SK-N-SH (cell line): ENCODE data around the gene THAP7. TPM values are rescaled to one million over a fixed set of nuclear protein-coding genes. Genes with fewer than 3 reads are reported as not detected.

Experiments
- CTCF ChIA-PET: fragments of 300-600, 350-600 bp; formaldehyde crosslinking; extraction: SDS; loops from one replicate; lab custom pipeline; 2021; lab: Yijun Ruan, JAX
- POLR2A ChIA-PET: fragments of 350-600 bp; sonication (Branson Sonifier 250); formaldehyde crosslinking; extraction: SDS; loops from one replicate; lab custom pipeline; 2020; ENCODE audit warnings: antibody characterized with exemption, inconsistent platforms; lab: Yijun Ruan, JAX
- DNase-seq: peaks from one replicate; pipeline ENCODE4 v3.0.0; 2012
- H2AFZ ChIP-seq: fragments of 200-600 bp; sonication (generic); 2 replicates; pipeline ENCODE4 v1.8.1; 2016; ENCODE audit warnings: antibody characterized with exemption, mild to moderate bottlenecking, low read depth
- H3F3A ChIP-seq: fragments of 200-600 bp; sonication (generic); replicated peaks from 2 replicates; pipeline ENCODE3; 2016; ENCODE audit warnings: antibody characterized with exemption, mild to moderate bottlenecking; ENCODE audit not compliant: insufficient read depth
- H3K27ac ChIP-seq, 2 experiments: fragments of 200-500 bp in 1 of 2; fragments of 200-600 bp in 1 of 2; sonication (Bioruptor generic) in 1 of 2; sonication (generic), shearing (Covaris generic) in 1 of 2; 2 replicates each; pipeline versions ENCODE4 v1.5.1 to v1.6.1; 2014 to 2016; ENCODE audit warnings: low read depth in 2 of 2, inconsistent platforms in 1 of 2, low read length in 1 of 2, mild to moderate bottlenecking in 1 of 2, mixed read lengths in 1 of 2
- H3K27me3 ChIP-seq: fragments of 200-600 bp; sonication (generic), shearing (Covaris generic); 2 replicates; pipeline ENCODE4 v1.6.1; 2016; ENCODE audit warnings: mixed run types; ENCODE audit not compliant: insufficient read depth
- H3K36me3 ChIP-seq, 2 experiments: fragments of 200-500 bp in 1 of 2; fragments of 200-600 bp in 1 of 2; sonication (Bioruptor generic) in 1 of 2; sonication (generic) in 1 of 2; replicated peaks in 1 of 2; 2 replicates each; pipeline versions ENCODE3 to v1.5.1; 2014 to 2016; ENCODE audit warnings: low read length in 1 of 2, mild to moderate bottlenecking in 1 of 2; ENCODE audit not compliant: insufficient read depth in 2 of 2, control insufficient read depth in 1 of 2
- H3K4me1 ChIP-seq, 2 experiments: fragments of 200-500 bp in 1 of 2; fragments of 200-600 bp in 1 of 2; sonication (Bioruptor generic) in 1 of 2; sonication (generic), shearing (Covaris generic) in 1 of 2; 2 replicates each; pipeline versions ENCODE4 v1.5.1 to v1.6.1; 2014 to 2016; ENCODE audit warnings: low read depth in 1 of 2, low read length in 1 of 2, mixed run types in 1 of 2; ENCODE audit not compliant: insufficient read depth in 2 of 2, control insufficient read depth in 1 of 2
- H3K4me2 ChIP-seq: fragments of 200-600 bp; sonication (generic), shearing (Covaris generic); 2 replicates; pipeline ENCODE4 v1.6.1; 2017; ENCODE audit warnings: mixed run types
- H3K4me3 ChIP-seq, 2 experiments: fragments of 200-500 bp in 1 of 2; fragments of 200-600 bp in 1 of 2; sonication (Bioruptor generic) in 1 of 2; sonication (generic), shearing (Covaris generic) in 1 of 2; 2 replicates each; pipeline versions ENCODE4 v1.5.1 to v1.8.1; 2014 to 2016; ENCODE audit warnings: low read depth in 2 of 2, inconsistent platforms in 1 of 2, low read length in 1 of 2, mild to moderate bottlenecking in 1 of 2, mixed read lengths in 1 of 2, moderate library complexity in 1 of 2
- H3K79me2 ChIP-seq: fragments of 200-600 bp; sonication (generic); 2 replicates; pipeline ENCODE4 v1.8.1; 2017; ENCODE audit warnings: mild to moderate bottlenecking; ENCODE audit not compliant: insufficient read depth
- H3K9ac ChIP-seq: fragments of 200-600 bp; sonication (generic); 2 replicates; pipeline ENCODE4 v1.6.1; 2017; ENCODE audit warnings: mixed run types
- H3K9me2 ChIP-seq: fragments of 200-600 bp; sonication (generic); 2 replicates; pipeline ENCODE4 v1.6.1; 2017; ENCODE audit warnings: mixed run types
- H3K9me3 ChIP-seq: fragments of 200-600 bp; sonication (generic); 2 replicates; pipeline ENCODE4 v1.6.1; 2017; ENCODE audit warnings: mixed run types, mild to moderate bottlenecking, moderate library complexity
- H4K20me1 ChIP-seq: fragments of 200-600 bp; sonication (generic); 2 replicates; pipeline ENCODE4 v1.6.1; 2017; ENCODE audit warnings: mild to moderate bottlenecking, mixed run types; ENCODE audit not compliant: insufficient read depth
- CHD2 ChIP-seq: fragments of 150-350 bp; IDR thresholded peaks from 2 replicates; pipeline ENCODE4 v1.6.1; 2018; ENCODE audit warnings: low read length; ENCODE audit not compliant: partially characterized antibody
- EZH2phosphoT487 ChIP-seq: fragments of 200-600 bp; sonication (generic); IDR thresholded peaks from 2 replicates; pipeline ENCODE4 v1.6.1; 2017; ENCODE audit warnings: low read depth, mixed run types, mild to moderate bottlenecking, antibody characterized with exemption, moderate library complexity, borderline replicate concordance
- FOSL2 ChIP-seq: IDR thresholded peaks from 2 replicates; pipeline ENCODE4 v1.4.0; 2012; ENCODE audit warnings: low read depth, mild to moderate bottlenecking, moderate library complexity, borderline replicate concordance
- GABPA ChIP-seq: IDR thresholded peaks from 2 replicates; pipeline ENCODE4 v1.4.0; 2012; ENCODE audit warnings: low read depth, mild to moderate bottlenecking
- JUND ChIP-seq: IDR thresholded peaks from 2 replicates; pipeline ENCODE4 v1.4.0; 2012
- MEF2A ChIP-seq: IDR thresholded peaks from 2 replicates; pipeline ENCODE4 v1.4.0; 2012; ENCODE audit warnings: low read depth, borderline replicate concordance
- NFIC ChIP-seq: IDR thresholded peaks from 2 replicates; pipeline ENCODE4 v1.4.0; 2012; ENCODE audit warnings: borderline replicate concordance
- RAD21 ChIP-seq: IDR thresholded peaks from 2 replicates; pipeline ENCODE4 v1.6.1; 2012; ENCODE audit warnings: mild to moderate bottlenecking, low read length
- RFX5 ChIP-seq: IDR thresholded peaks from 2 replicates; pipeline ENCODE4 v1.6.1; 2012; ENCODE audit warnings: mild to moderate bottlenecking, improper control_type of control experiment, low read length
- SIN3A ChIP-seq: IDR thresholded peaks from 2 replicates; pipeline ENCODE4 v1.6.1; 2012; ENCODE audit warnings: low read depth, mild to moderate bottlenecking, low read length, moderate library complexity, borderline replicate concordance
- SMC3 ChIP-seq: IDR thresholded peaks from 2 replicates; pipeline ENCODE4 v1.6.1; 2012; ENCODE audit warnings: low read depth, low read length, improper control_type of control experiment
- TAF1 ChIP-seq: IDR thresholded peaks from 2 replicates; pipeline ENCODE4 v1.6.1; 2012; ENCODE audit warnings: low read depth, mild to moderate bottlenecking, low read length, moderate library complexity, borderline replicate concordance
- TCF12 ChIP-seq: IDR thresholded peaks from 2 replicates; pipeline ENCODE4 v1.4.0; 2012
- YY1 ChIP-seq: IDR thresholded peaks from 2 replicates; pipeline ENCODE4 v1.4.0; 2012; ENCODE audit warnings: low read depth, mild to moderate bottlenecking
- WGBS: methylation state at CpG from one replicate; pipeline ENCODE4 v1.1.6; 2017; ENCODE audit warnings: low lambda C conversion rate; 5-methylcytosine and 5-hydroxymethylcytosine counted together
- polyA plus RNA-seq, 3 experiments: library from polyadenylated mRNA; depleted of rRNA; stranded (reverse); fragments of >200 nt; gene quantifications; 2 replicates each; pipeline ENCODE4 v1.2.3, GENCODE V29; 2012
- TF ChIP-seq, protein P1 (sequence below): IDR thresholded peaks from 2 replicates; pipeline ENCODE4 v1.4.0; 2012; ENCODE audit warnings: low read depth
- TF ChIP-seq, protein P2 (sequence below): IDR thresholded peaks from 2 replicates; pipeline ENCODE4 v1.4.0; 2012; ENCODE audit warnings: low read depth, borderline replicate concordance
- TF ChIP-seq, protein P3 (sequence below): fragments of 150-350 bp; IDR thresholded peaks from 2 replicates; pipeline ENCODE4 v1.6.1; 2016; ENCODE audit warnings: mild to moderate bottlenecking, low read depth, low read length
- TF ChIP-seq, protein P4 (sequence below): IDR thresholded peaks from 2 replicates; pipeline ENCODE4; 2012
- TF ChIP-seq, protein P5 (sequence below): IDR thresholded peaks from 2 replicates; pipeline ENCODE4 v1.6.1; 2012; ENCODE audit warnings: mild to moderate bottlenecking, low read depth, low read length, moderate library complexity

THAP7 gene
- polyA plus RNA-seq, 1 of the 3 experiments (the other 2 are of a cell fraction) = 32.0 TPM

DNA sequence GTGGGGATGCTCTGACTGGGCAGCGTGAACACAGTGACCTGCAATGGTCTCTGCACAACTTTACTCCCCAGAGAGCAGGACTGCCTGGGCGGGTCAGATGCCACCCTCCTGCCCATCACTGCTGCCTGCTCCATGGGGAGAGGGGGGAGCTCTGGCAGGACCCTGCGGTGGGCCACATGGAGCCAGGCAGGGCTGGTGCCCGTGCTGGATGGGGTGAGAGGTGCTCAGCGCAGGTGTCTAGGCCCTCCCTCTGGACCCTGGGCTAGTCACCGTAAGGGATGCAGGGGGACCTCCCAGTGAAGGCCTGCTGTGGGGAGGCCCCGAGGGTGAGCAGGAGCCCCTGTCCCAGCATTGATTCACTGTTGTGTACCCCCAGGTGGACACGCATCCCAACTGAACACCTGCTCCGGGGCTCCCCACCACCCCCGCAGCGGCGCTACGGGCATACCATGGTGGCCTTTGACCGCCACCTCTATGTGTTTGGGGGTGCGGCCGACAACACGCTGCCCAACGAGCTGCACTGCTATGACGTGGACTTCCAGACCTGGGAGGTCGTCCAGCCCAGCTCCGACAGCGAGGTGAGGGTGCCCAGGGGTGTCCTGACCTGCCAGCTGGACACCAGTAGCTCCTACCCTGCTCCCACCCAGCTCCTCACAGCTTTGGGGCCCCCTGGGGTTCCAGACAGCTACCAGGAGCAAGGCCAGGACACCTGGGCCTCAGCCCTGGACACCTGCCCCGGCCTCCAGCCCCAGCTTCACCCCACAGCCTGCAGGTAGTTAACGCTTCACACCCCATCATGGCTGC is 10.5 kb downstream of the THAP7 start:
- Histone ChIP-seq H4K20me1 (no peaks in the 10 kb centered on the region), H3K79me2 (no peaks in the 10 kb centered on the region), H3K27ac (no peak overlapping the region), H3F3A (no peaks in the 10 kb centered on the region), H3K4me2 (no peak overlapping the region), H3K36me3 (peaks cover 11 to 60% of the 10 kb centered on the region in 2 experiments), H2AFZ (no peak overlapping the region), H3K9ac (no peak overlapping the region), H3K9me2 (no peaks in the 10 kb centered on the region), H3K9me3 (no peaks in the 10 kb centered on the region), H3K4me3 (no peak overlapping the region), H3K27me3 (no peaks in the 10 kb centered on the region), H3K4me1 (no peaks in the 10 kb centered on the region)
- DNase-seq = no peak
- ChIA-PET POLR2A (interaction anchor here (1.1 to 2.6 kb wide), 2 partner anchors 8 to 105 kb away, joined by 3 to 18 read pairs; no protein-coding TSS in a partner anchor), CTCF (interaction anchor here (0.6 to 1.3 kb wide), 2 partner anchors 9 to 110 kb away, joined by 3 to 7 read pairs; partner anchors contain the start of gene LZTR1)
- WGBS = 96% methylated on average over 12 of the region's 24 CpGs
- TF ChIP-seq, protein P1, sequence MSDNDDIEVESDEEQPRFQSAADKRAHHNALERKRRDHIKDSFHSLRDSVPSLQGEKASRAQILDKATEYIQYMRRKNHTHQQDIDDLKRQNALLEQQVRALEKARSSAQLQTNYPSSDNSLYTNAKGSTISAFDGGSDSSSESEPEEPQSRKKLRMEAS = no peak
- TF ChIP-seq TCF12 (no peak), CHD2 (no peak), RFX5 (no peak), SMC3 (no peak), FOSL2 (no peak), EZH2phosphoT487 (no peak), NFIC (no peak), RAD21 (no peak), JUND (no peak), MEF2A (no peak), SIN3A (no peak), GABPA (no peak), TAF1 (no peak), YY1 (no peak)
- TF ChIP-seq, protein P2, sequence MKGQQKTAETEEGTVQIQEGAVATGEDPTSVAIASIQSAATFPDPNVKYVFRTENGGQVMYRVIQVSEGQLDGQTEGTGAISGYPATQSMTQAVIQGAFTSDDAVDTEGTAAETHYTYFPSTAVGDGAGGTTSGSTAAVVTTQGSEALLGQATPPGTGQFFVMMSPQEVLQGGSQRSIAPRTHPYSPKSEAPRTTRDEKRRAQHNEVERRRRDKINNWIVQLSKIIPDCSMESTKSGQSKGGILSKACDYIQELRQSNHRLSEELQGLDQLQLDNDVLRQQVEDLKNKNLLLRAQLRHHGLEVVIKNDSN = no peak
- TF ChIP-seq, protein P3, sequence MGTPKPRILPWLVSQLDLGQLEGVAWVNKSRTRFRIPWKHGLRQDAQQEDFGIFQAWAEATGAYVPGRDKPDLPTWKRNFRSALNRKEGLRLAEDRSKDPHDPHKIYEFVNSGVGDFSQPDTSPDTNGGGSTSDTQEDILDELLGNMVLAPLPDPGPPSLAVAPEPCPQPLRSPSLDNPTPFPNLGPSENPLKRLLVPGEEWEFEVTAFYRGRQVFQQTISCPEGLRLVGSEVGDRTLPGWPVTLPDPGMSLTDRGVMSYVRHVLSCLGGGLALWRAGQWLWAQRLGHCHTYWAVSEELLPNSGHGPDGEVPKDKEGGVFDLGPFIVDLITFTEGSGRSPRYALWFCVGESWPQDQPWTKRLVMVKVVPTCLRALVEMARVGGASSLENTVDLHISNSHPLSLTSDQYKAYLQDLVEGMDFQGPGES = no peak
- TF ChIP-seq, protein P4, sequence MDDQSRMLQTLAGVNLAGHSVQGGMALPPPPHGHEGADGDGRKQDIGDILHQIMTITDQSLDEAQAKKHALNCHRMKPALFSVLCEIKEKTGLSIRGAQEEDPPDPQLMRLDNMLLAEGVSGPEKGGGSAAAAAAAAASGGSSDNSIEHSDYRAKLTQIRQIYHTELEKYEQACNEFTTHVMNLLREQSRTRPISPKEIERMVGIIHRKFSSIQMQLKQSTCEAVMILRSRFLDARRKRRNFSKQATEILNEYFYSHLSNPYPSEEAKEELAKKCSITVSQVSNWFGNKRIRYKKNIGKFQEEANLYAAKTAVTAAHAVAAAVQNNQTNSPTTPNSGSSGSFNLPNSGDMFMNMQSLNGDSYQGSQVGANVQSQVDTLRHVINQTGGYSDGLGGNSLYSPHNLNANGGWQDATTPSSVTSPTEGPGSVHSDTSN = no peak
- TF ChIP-seq, protein P5, sequence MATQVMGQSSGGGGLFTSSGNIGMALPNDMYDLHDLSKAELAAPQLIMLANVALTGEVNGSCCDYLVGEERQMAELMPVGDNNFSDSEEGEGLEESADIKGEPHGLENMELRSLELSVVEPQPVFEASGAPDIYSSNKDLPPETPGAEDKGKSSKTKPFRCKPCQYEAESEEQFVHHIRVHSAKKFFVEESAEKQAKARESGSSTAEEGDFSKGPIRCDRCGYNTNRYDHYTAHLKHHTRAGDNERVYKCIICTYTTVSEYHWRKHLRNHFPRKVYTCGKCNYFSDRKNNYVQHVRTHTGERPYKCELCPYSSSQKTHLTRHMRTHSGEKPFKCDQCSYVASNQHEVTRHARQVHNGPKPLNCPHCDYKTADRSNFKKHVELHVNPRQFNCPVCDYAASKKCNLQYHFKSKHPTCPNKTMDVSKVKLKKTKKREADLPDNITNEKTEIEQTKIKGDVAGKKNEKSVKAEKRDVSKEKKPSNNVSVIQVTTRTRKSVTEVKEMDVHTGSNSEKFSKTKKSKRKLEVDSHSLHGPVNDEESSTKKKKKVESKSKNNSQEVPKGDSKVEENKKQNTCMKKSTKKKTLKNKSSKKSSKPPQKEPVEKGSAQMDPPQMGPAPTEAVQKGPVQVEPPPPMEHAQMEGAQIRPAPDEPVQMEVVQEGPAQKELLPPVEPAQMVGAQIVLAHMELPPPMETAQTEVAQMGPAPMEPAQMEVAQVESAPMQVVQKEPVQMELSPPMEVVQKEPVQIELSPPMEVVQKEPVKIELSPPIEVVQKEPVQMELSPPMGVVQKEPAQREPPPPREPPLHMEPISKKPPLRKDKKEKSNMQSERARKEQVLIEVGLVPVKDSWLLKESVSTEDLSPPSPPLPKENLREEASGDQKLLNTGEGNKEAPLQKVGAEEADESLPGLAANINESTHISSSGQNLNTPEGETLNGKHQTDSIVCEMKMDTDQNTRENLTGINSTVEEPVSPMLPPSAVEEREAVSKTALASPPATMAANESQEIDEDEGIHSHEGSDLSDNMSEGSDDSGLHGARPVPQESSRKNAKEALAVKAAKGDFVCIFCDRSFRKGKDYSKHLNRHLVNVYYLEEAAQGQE = no peak
- TF ChIP-seq, all 33 proteins: peak for 0
